CD4-positive, alpha-beta T cell treated with Interleukin-12 subunit alpha and Interleukin-12 subunit beta, for 1 hour (primary cell): Measurements from ENCODE around the gene PER2.

Experiments
- DNase-seq: peaks from one replicate; pipeline ENCODE4 v3.0.0-alpha.2; 2020

Gene PER2

GRCh38 chr2:238305965-238306671, 17.7 kb upstream of the PER2 start:
- DNase-seq, result no peak

GRCh38 chr2:238305092-238305862, 16.9 kb upstream of the PER2 start:
- no peak for DNase-seq

GRCh38 chr2:238304116-238304515, 15.7 kb upstream of the PER2 start:
- no peak for DNase-seq

GRCh38 chr2:238302751-238303150, 14.3 kb upstream of the PER2 start:
- no peak for DNase-seq

- no peak for DNase-seq
These were observed 13.7 kb upstream of the PER2 start for GRCh38 chr2:238302087-238302486.

GRCh38 chr2:238299803-238300202, 11.4 kb upstream of the PER2 start:
- no peak for DNase-seq

GRCh38 chr2:238296638-238297457, 8.4 kb upstream of the PER2 start:
- no peak for DNase-seq

GRCh38 chr2:238295144-238296112, 7.0 kb upstream of the PER2 start:
- no peak for DNase-seq

GRCh38 chr2:238294393-238295143, 6.2 kb upstream of the PER2 start:
- DNase-seq, result no peak

GRCh38 chr2:238294046-238294392, 5.6 kb upstream of the PER2 start:
- DNase-seq, result no peak

GRCh38 chr2:238291550-238292281, 3.3 kb upstream of the PER2 start:
- DNase-seq, result no peak

GRCh38 chr2:238290715-238291549, 2.5 kb upstream of the PER2 start:
- DNase-seq, result no peak

- peak; percentile 56 for DNase-seq
These were observed 1.7 kb upstream of the PER2 start for GRCh38 chr2:238290091-238290509.

GRCh38 chr2:238289574-238289973, 1.2 kb upstream of the PER2 start:
- DNase-seq, result no peak

- DNase-seq, result peak; percentile 99
These were observed 502 bp upstream of the PER2 start for GRCh38 chr2:238288650-238289573.

GRCh38 chr2:238286987-238287736, 1.2 kb downstream of the PER2 start:
- DNase-seq, result no peak

- no peak for DNase-seq
These were observed 1.9 kb downstream of the PER2 start for GRCh38 chr2:238286551-238286950.

GRCh38 chr2:238286095-238286494, 2.3 kb downstream of the PER2 start:
- no peak for DNase-seq
